GM23338 (cell line): Measurements from ENCODE around the gene PPIA.

ENCODE experiments used
- CREB1 ChIP-seq: fragments of 250-450 bp; sonication (Bioruptor Pico); IDR thresholded peaks from 2 replicates; pipeline ENCODE4 v1.5.0; 2020; ENCODE audit warnings: low read depth, mild to moderate bottlenecking, moderate library complexity
- EZH2 ChIP-seq: fragments of 200-600 bp; sonication (generic); IDR thresholded peaks from one replicate; pipeline ENCODE4 v1.8.0; 2017; ENCODE audit warnings: antibody characterized with exemption, mild to moderate bottlenecking, low read depth; ENCODE audit not compliant: unreplicated experiment
- EZH2phosphoT487 ChIP-seq: fragments of 200-600 bp; sonication (generic); IDR thresholded peaks from one replicate; pipeline ENCODE4 v1.8.1; 2018; ENCODE audit warnings: antibody characterized with exemption; ENCODE audit not compliant: unreplicated experiment
- JUNB ChIP-seq: IDR thresholded peaks from one replicate; pipeline ENCODE4 v1.6.1; 2016; ENCODE audit warnings: antibody characterized with exemption; ENCODE audit not compliant: unreplicated experiment
- POLR2AphosphoS5 ChIP-seq: IDR thresholded peaks from 2 replicates; pipeline ENCODE4 v1.6.1; 2016; ENCODE audit warnings: antibody characterized with exemption, low read depth
- ZNF331 ChIP-seq: fragments of 250-450 bp; sonication (Bioruptor Pico); IDR thresholded peaks from 2 replicates; pipeline ENCODE4 v1.5.0; 2020; ENCODE audit warnings: low read depth, mild to moderate bottlenecking, moderate library complexity
- TF ChIP-seq, protein P1 (sequence below), 2 experiments: fragments of 200-600 bp in 1 of 2; sonication (generic) in 1 of 2; conservative IDR thresholded peaks; 2 replicates each; pipeline versions ENCODE4 v1.5.1 to v1.6.1; 2016 to 2017; ENCODE audit warnings: antibody characterized with exemption in 2 of 2, low read depth in 2 of 2, mild to moderate bottlenecking in 2 of 2, moderate library complexity in 1 of 2
- TF ChIP-seq, protein P2 (sequence below): IDR thresholded peaks from one replicate; pipeline ENCODE4 v1.6.1; 2018; ENCODE audit warnings: antibody characterized with exemption; ENCODE audit not compliant: unreplicated experiment
- TF ChIP-seq, protein P3 (sequence below): fragments of 250-450 bp; sonication (Bioruptor Pico); IDR thresholded peaks from 2 replicates; pipeline ENCODE4 v1.5.0; 2020; ENCODE audit warnings: mild to moderate bottlenecking, moderate library complexity
- TF ChIP-seq, protein P4 (sequence below): IDR thresholded peaks from 2 replicates; pipeline ENCODE4 v1.6.1; 2016; ENCODE audit warnings: antibody characterized with exemption

DNA sequence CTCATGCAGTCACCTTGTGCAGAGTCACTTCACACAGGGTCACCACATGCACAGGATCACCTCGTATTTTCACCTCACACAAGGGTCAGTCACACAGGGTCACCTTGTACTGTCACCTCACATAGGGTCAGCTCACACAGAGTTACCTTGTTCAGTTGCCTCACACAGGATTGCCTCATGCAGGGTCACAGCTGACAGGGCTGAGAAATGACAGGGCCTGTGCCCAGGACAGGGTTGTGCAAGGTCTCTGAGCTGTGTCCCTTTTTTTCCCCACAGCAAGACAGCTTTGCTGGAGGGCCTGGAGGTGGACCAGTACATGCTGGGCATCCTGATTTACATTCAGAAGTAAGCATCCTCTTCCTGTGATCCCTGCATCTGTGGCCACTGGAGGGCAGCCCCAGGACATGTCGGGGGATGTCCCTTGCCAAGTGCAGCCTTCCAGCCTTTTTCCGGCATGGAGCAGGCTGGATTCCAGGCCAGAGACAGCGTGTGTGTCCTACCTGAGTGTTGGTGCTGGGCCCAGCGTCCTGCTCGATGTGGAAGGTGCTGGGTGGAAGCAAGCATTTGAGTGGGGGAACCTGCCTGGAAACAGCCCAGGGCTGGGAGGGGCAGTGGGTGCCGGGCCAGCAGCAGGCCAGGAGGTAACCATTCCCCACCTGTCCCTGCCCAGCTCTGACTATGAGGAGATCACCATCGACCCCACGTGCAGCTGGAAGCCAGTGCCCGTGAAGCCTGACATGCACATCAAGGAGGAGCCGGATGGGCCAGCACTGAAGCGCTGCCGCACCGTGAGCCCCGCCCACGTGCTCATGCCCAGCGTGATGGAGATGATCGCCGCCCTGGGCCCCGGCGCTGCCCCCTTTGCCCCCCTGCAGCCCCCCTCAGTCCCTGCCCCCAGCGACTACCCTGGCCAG lies 31.6 kb upstream of the PPIA start:
- TF ChIP-seq, protein P1, sequence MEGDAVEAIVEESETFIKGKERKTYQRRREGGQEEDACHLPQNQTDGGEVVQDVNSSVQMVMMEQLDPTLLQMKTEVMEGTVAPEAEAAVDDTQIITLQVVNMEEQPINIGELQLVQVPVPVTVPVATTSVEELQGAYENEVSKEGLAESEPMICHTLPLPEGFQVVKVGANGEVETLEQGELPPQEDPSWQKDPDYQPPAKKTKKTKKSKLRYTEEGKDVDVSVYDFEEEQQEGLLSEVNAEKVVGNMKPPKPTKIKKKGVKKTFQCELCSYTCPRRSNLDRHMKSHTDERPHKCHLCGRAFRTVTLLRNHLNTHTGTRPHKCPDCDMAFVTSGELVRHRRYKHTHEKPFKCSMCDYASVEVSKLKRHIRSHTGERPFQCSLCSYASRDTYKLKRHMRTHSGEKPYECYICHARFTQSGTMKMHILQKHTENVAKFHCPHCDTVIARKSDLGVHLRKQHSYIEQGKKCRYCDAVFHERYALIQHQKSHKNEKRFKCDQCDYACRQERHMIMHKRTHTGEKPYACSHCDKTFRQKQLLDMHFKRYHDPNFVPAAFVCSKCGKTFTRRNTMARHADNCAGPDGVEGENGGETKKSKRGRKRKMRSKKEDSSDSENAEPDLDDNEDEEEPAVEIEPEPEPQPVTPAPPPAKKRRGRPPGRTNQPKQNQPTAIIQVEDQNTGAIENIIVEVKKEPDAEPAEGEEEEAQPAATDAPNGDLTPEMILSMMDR (conservative IDR thresholded peaks at IDR 0.05; ENCODE audit: low read depth in 2 of 2), result peak in 1 of 2 experiments; percentile 16; a peak in 1 of 4 replicates
- TF ChIP-seq EZH2 (no peak), POLR2AphosphoS5 (no peak), CREB1 (CRISPR knock-in tag) (no peak), JUNB (no peak), EZH2phosphoT487 (no peak), ZNF331 (CRISPR knock-in tag) (no peak)
- TF ChIP-seq, protein P2, sequence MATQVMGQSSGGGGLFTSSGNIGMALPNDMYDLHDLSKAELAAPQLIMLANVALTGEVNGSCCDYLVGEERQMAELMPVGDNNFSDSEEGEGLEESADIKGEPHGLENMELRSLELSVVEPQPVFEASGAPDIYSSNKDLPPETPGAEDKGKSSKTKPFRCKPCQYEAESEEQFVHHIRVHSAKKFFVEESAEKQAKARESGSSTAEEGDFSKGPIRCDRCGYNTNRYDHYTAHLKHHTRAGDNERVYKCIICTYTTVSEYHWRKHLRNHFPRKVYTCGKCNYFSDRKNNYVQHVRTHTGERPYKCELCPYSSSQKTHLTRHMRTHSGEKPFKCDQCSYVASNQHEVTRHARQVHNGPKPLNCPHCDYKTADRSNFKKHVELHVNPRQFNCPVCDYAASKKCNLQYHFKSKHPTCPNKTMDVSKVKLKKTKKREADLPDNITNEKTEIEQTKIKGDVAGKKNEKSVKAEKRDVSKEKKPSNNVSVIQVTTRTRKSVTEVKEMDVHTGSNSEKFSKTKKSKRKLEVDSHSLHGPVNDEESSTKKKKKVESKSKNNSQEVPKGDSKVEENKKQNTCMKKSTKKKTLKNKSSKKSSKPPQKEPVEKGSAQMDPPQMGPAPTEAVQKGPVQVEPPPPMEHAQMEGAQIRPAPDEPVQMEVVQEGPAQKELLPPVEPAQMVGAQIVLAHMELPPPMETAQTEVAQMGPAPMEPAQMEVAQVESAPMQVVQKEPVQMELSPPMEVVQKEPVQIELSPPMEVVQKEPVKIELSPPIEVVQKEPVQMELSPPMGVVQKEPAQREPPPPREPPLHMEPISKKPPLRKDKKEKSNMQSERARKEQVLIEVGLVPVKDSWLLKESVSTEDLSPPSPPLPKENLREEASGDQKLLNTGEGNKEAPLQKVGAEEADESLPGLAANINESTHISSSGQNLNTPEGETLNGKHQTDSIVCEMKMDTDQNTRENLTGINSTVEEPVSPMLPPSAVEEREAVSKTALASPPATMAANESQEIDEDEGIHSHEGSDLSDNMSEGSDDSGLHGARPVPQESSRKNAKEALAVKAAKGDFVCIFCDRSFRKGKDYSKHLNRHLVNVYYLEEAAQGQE, result no peak
- TF ChIP-seq, protein P3, sequence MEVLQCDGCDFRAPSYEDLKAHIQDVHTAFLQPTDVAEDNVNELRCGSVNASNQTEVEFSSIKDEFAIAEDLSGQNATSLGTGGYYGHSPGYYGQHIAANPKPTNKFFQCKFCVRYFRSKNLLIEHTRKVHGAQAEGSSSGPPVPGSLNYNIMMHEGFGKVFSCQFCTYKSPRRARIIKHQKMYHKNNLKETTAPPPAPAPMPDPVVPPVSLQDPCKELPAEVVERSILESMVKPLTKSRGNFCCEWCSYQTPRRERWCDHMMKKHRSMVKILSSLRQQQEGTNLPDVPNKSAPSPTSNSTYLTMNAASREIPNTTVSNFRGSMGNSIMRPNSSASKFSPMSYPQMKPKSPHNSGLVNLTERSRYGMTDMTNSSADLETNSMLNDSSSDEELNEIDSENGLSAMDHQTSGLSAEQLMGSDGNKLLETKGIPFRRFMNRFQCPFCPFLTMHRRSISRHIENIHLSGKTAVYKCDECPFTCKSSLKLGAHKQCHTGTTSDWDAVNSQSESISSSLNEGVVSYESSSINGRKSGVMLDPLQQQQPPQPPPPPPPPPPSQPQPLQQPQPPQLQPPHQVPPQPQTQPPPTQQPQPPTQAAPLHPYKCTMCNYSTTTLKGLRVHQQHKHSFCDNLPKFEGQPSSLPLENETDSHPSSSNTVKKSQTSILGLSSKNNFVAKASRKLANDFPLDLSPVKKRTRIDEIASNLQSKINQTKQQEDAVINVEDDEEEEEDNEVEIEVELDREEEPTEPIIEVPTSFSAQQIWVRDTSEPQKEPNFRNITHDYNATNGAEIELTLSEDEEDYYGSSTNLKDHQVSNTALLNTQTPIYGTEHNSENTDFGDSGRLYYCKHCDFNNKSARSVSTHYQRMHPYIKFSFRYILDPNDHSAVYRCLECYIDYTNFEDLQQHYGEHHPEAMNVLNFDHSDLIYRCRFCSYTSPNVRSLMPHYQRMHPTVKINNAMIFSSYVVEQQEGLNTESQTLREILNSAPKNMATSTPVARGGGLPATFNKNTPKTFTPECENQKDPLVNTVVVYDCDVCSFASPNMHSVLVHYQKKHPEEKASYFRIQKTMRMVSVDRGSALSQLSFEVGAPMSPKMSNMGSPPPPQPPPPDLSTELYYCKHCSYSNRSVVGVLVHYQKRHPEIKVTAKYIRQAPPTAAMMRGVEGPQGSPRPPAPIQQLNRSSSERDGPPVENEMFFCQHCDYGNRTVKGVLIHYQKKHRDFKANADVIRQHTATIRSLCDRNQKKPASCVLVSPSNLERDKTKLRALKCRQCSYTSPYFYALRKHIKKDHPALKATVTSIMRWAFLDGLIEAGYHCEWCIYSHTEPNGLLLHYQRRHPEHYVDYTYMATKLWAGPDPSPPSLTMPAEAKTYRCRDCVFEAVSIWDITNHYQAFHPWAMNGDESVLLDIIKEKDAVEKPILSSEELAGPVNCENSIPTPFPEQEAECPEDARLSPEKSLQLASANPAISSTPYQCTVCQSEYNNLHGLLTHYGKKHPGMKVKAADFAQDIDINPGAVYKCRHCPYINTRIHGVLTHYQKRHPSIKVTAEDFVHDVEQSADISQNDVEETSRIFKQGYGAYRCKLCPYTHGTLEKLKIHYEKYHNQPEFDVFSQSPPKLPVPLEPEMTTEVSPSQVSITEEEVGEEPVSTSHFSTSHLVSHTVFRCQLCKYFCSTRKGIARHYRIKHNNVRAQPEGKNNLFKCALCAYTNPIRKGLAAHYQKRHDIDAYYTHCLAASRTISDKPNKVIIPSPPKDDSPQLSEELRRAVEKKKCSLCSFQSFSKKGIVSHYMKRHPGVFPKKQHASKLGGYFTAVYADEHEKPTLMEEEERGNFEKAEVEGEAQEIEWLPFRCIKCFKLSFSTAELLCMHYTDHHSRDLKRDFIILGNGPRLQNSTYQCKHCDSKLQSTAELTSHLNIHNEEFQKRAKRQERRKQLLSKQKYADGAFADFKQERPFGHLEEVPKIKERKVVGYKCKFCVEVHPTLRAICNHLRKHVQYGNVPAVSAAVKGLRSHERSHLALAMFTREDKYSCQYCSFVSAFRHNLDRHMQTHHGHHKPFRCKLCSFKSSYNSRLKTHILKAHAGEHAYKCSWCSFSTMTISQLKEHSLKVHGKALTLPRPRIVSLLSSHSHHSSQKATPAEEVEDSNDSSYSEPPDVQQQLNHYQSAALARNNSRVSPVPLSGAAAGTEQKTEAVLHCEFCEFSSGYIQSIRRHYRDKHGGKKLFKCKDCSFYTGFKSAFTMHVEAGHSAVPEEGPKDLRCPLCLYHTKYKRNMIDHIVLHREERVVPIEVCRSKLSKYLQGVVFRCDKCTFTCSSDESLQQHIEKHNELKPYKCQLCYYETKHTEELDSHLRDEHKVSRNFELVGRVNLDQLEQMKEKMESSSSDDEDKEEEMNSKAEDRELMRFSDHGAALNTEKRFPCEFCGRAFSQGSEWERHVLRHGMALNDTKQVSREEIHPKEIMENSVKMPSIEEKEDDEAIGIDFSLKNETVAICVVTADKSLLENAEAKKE (CRISPR knock-in tag), result no peak
- TF ChIP-seq, protein P4, sequence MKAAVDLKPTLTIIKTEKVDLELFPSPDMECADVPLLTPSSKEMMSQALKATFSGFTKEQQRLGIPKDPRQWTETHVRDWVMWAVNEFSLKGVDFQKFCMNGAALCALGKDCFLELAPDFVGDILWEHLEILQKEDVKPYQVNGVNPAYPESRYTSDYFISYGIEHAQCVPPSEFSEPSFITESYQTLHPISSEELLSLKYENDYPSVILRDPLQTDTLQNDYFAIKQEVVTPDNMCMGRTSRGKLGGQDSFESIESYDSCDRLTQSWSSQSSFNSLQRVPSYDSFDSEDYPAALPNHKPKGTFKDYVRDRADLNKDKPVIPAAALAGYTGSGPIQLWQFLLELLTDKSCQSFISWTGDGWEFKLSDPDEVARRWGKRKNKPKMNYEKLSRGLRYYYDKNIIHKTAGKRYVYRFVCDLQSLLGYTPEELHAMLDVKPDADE, result no peak
